Measurements from ENCODE around the gene IDNK.
A peak's percentile ranks its signal among the peaks of the same experiment; 100 is the strongest.

DNA sequence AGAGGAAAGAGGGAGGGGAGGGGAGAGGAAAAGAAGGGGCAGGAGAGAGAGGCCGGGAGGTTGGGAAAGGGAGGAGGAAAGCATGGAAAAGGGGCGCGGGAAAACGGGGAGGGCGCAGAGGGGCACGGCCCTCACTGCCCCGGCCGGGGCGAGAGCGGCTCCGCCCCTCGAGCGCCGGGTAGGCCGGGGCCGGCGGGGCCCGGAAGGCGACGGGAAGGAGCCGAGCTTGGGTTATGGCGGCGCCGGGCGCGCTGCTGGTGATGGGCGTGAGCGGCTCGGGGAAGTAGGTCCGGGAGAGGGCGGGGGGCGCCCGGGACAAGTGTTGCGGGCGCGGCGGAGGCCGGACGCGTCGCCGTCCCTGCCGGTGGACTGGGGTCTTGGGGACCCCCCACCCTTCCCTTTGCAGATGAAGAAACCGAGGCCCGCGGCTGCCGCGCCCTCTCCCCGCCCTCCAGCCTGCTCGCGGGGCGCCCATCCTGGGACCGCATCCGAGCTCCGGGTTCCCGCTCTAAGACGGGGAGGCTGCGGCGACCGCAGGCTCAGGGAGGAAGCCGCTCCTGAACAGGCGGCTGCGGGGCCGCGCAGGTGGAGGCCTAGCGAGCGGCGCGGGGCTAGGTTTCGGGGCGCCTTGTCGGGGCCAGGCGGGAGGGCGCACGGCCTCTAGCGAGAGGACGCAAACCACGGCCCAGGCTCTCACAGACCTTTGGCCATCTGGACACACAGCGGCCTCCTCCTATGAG, at the start of gene IDNK:
- TF ChIP-seq YY1 (IDR thresholded peaks at IDR 0.05; ENCODE audit: low read depth): peak; percentile 83
- TF ChIP-seq, protein P1, sequence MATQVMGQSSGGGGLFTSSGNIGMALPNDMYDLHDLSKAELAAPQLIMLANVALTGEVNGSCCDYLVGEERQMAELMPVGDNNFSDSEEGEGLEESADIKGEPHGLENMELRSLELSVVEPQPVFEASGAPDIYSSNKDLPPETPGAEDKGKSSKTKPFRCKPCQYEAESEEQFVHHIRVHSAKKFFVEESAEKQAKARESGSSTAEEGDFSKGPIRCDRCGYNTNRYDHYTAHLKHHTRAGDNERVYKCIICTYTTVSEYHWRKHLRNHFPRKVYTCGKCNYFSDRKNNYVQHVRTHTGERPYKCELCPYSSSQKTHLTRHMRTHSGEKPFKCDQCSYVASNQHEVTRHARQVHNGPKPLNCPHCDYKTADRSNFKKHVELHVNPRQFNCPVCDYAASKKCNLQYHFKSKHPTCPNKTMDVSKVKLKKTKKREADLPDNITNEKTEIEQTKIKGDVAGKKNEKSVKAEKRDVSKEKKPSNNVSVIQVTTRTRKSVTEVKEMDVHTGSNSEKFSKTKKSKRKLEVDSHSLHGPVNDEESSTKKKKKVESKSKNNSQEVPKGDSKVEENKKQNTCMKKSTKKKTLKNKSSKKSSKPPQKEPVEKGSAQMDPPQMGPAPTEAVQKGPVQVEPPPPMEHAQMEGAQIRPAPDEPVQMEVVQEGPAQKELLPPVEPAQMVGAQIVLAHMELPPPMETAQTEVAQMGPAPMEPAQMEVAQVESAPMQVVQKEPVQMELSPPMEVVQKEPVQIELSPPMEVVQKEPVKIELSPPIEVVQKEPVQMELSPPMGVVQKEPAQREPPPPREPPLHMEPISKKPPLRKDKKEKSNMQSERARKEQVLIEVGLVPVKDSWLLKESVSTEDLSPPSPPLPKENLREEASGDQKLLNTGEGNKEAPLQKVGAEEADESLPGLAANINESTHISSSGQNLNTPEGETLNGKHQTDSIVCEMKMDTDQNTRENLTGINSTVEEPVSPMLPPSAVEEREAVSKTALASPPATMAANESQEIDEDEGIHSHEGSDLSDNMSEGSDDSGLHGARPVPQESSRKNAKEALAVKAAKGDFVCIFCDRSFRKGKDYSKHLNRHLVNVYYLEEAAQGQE (IDR thresholded peaks at IDR 0.05; ENCODE audit: low read depth): no peak
- TF ChIP-seq EGR1 (IDR thresholded peaks at IDR 0.05): no peak
- TF ChIP-seq, protein P2, sequence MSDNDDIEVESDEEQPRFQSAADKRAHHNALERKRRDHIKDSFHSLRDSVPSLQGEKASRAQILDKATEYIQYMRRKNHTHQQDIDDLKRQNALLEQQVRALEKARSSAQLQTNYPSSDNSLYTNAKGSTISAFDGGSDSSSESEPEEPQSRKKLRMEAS (IDR thresholded peaks at IDR 0.05): 0 out of 2 replicates have a peak, but pooled peaks have one; percentile 13
- peak; percentile 52 for TF ChIP-seq TAF1 (IDR thresholded peaks at IDR 0.05; ENCODE audit: low read depth)
- no peak for TF ChIP-seq RAD21 (IDR thresholded peaks at IDR 0.05; ENCODE audit: low read depth)
